Neuronal stem cell (in vitro differentiated cells): ENCODE data around the gene CHD5. TPM values are rescaled to one million over a fixed set of nuclear protein-coding genes. Genes with fewer than 3 reads are reported as not detected.

Source experiments
- DNase-seq: peaks from one replicate; pipeline ENCODE4 v3.0.0-alpha.2; 2013; ENCODE audit warnings: low spot score
- H2AFZ ChIP-seq: one replicate; pipeline ENCODE4 v1.6.1; 2013; ENCODE audit warnings: mild to moderate bottlenecking, low read length, inconsistent platforms
- H2AK5ac ChIP-seq: 2 replicates; pipeline ENCODE4 v1.6.1; 2013; ENCODE audit warnings: low read depth, mild to moderate bottlenecking, inconsistent platforms, low read length, moderate library complexity, mixed read lengths
- H2BK120ac ChIP-seq: 2 replicates; pipeline ENCODE4 v1.6.1; 2013; ENCODE audit warnings: low read depth, mild to moderate bottlenecking, inconsistent platforms, low read length, moderate library complexity, mixed read lengths
- H2BK12ac ChIP-seq: one replicate; pipeline ENCODE4 v1.6.1; 2013; ENCODE audit warnings: low read length, inconsistent platforms
- H2BK15ac ChIP-seq: 2 replicates; pipeline ENCODE4 v1.6.1; 2013; ENCODE audit warnings: mild to moderate bottlenecking, low read length, inconsistent platforms, mixed read lengths
- H2BK5ac ChIP-seq: one replicate; pipeline ENCODE4 v1.6.1; 2013; ENCODE audit warnings: inconsistent platforms, mild to moderate bottlenecking, low read length, moderate library complexity
- H3K14ac ChIP-seq: one replicate; pipeline ENCODE4 v1.6.1; 2013; ENCODE audit warnings: low read length, inconsistent platforms
- H3K18ac ChIP-seq: 2 replicates; pipeline ENCODE4 v1.6.1; 2013; ENCODE audit warnings: low read length, inconsistent platforms
- H3K23ac ChIP-seq: 2 replicates; pipeline ENCODE4 v1.6.1; 2013; ENCODE audit warnings: low read depth, mild to moderate bottlenecking, mixed read lengths, low read length, inconsistent platforms; ENCODE audit not compliant: poor library complexity
- H3K27ac ChIP-seq: replicated peaks from 3 replicates; pipeline ENCODE4 v1.5.1; 2013; ENCODE audit warnings: low read length, inconsistent platforms
- H3K27me3 ChIP-seq, 3 experiments: 2 replicates each; pipeline ENCODE4 v1.6.1; 2013; ENCODE audit warnings: low read length in 3 of 3, mild to moderate bottlenecking in 2 of 3, inconsistent platforms in 1 of 3, low read depth in 1 of 3, mixed read lengths in 1 of 3, moderate library complexity in 1 of 3; ENCODE audit not compliant: control insufficient read depth in 3 of 3, insufficient read depth in 3 of 3
- H3K36me3 ChIP-seq, 2 donors: replicated peaks in 1 of 2; 2 replicates each; pipeline ENCODE4 v1.6.1; 2013; ENCODE audit warnings: low read length in 2 of 2; ENCODE audit not compliant: control insufficient read depth in 2 of 2, insufficient read depth in 2 of 2
- H3K4ac ChIP-seq: 2 replicates; pipeline ENCODE4 v1.6.1; 2013; ENCODE audit warnings: inconsistent platforms, mild to moderate bottlenecking, low read length, moderate library complexity
- H3K4me1 ChIP-seq, 2 donors: 1 replicate in 1 of 2; 2 replicates in 1 of 2; pipeline ENCODE4 v1.6.1; 2013; ENCODE audit warnings: low read length in 2 of 2, low read depth in 1 of 2; ENCODE audit not compliant: control insufficient read depth in 2 of 2, insufficient read depth in 1 of 2
- H3K4me2 ChIP-seq: one replicate; pipeline ENCODE4 v1.6.1; 2013; ENCODE audit warnings: mild to moderate bottlenecking, low read length, inconsistent platforms; ENCODE audit not compliant: insufficient read depth, poor library complexity, severe bottlenecking
- H3K4me3 ChIP-seq, 2 donors: 2 replicates each; pipeline ENCODE4 v1.5.1; 2013; ENCODE audit warnings: low read length in 2 of 2, mild to moderate bottlenecking in 2 of 2, inconsistent platforms in 1 of 2, moderate library complexity in 1 of 2
- H3K79me1 ChIP-seq: one replicate; pipeline ENCODE4 v1.6.1; 2013; ENCODE audit warnings: low read depth, mild to moderate bottlenecking, inconsistent platforms, low read length, moderate library complexity
- H3K9ac ChIP-seq: one replicate; pipeline ENCODE4 v1.6.1; 2013; ENCODE audit warnings: mild to moderate bottlenecking, low read depth, low read length, inconsistent platforms; ENCODE audit not compliant: poor library complexity
- H3K9me3 ChIP-seq, 2 donors: replicated peaks in 1 of 2; 2 replicates each; pipeline versions ENCODE3 to v1.6.1; 2013; ENCODE audit warnings: low read length in 2 of 2, mild to moderate bottlenecking in 2 of 2, inconsistent platforms in 1 of 2, low read depth in 1 of 2, mixed read lengths in 1 of 2, moderate library complexity in 1 of 2; ENCODE audit not compliant: control insufficient read depth in 2 of 2, insufficient read depth in 1 of 2
- H4K8ac ChIP-seq: one replicate; pipeline ENCODE4 v1.6.1; 2013; ENCODE audit warnings: low read depth, mild to moderate bottlenecking, inconsistent platforms, low read length, moderate library complexity
- H4K91ac ChIP-seq: one replicate; pipeline ENCODE4 v1.6.1; 2013; ENCODE audit warnings: low read length, low read depth, mild to moderate bottlenecking, inconsistent platforms; ENCODE audit not compliant: poor library complexity
- WGBS, 2 donors: extraction: QIAGEN DNeasy Blood & Tissue Kit; methylation state at CpG; one replicate each; pipeline ENCODE4 v1.1.7; 2013; ENCODE audit warnings: missing lambda C conversion rate in 2 of 2, mixed read lengths in 1 of 2; ENCODE audit not compliant: insufficient read length in 2 of 2, insufficient replicate concordance in 1 of 2; ENCODE audit errors: extremely low coverage in 2 of 2; 5-methylcytosine and 5-hydroxymethylcytosine counted together
- polyA plus RNA-seq, 2 experiments: library from polyadenylated mRNA; stranded (reverse); fragments of 200-250 nt; gene quantifications; one replicate each; pipeline ENCODE4 v1.2.3, GENCODE V29; 2013

Gene CHD5
- polyA plus RNA-seq (2013, experiment 1 of 2) = 0.14 TPM
- polyA plus RNA-seq (2013, experiment 2 of 2) = 0.22 TPM

- Histone ChIP-seq H2BK12ac (no peak within 1 kb of the TSS), H2AK5ac (peak within 1 kb of the TSS; percentile 34), H3K9me3 (no peaks in the 10 kb centered on the region), H2AFZ (peak within 1 kb of the TSS; percentile 49), H3K14ac (no peak within 1 kb of the TSS), H3K9ac (no peak within 1 kb of the TSS), H3K36me3 (peaks cover under 1 to 12% of the 10 kb centered on the region in 2 donors), H2BK120ac (no peak within 1 kb of the TSS), H3K27me3 (peaks cover 19 to 70% (median 61%) of the 10 kb centered on the region in 3 experiments), H3K4me1 (peaks cover 4 to 8% of the 10 kb centered on the region in 2 donors), H3K4me2 (peak within 1 kb of the TSS; percentile 72), H2BK5ac (no peak within 1 kb of the TSS), H3K27ac (no peak within 1 kb of the TSS), H3K79me1 (no peaks in the 10 kb centered on the region), H3K23ac (peak within 1 kb of the TSS; percentile 69), H3K4me3 (peak within 1 kb of the TSS in 1 of 2 donors; percentile 72), H2BK15ac (no peak within 1 kb of the TSS), H3K4ac (no peak within 1 kb of the TSS), H4K8ac (no peak within 1 kb of the TSS), H3K18ac (peak within 1 kb of the TSS; percentile 25), H4K91ac (no peak within 1 kb of the TSS)
- DNase-seq = peak; percentile 44
- no CpG with 5 or more reads among the region's 57 CpGs for WGBS, 2 donors
Measured at GRCh38 chr1:6180268-6180706, at the start of gene CHD5. Gene CHD5 (minus strand): TSS chr1:6180321. CDS start chr1:6180023, 298 bp downstream.

- Histone ChIP-seq H3K14ac (no peak overlapping the region), H3K9me3 (no peaks in the 10 kb centered on the region), H4K8ac (no peak overlapping the region), H3K79me1 (no peaks in the 10 kb centered on the region), H3K27me3 (no peaks in the 10 kb centered on the region), H3K9ac (no peak overlapping the region), H3K27ac (no peak overlapping the region), H3K4me3 (no peak overlapping the region), H2BK5ac (no peak overlapping the region), H2BK15ac (no peak overlapping the region), H3K4me2 (no peak overlapping the region), H2AK5ac (no peak overlapping the region), H3K23ac (no peak overlapping the region), H3K36me3 (peaks cover 33 to 95% of the 10 kb centered on the region in 2 donors), H3K18ac (no peak overlapping the region), H2BK120ac (no peak overlapping the region), H4K91ac (no peak overlapping the region), H2BK12ac (no peak overlapping the region), H2AFZ (no peak overlapping the region), H3K4ac (no peak overlapping the region), H3K4me1 (no peaks in the 10 kb centered on the region)
- no CpG with 5 or more reads among the region's 8 CpGs for WGBS, 2 donors
- DNase-seq = no peak
Measured at GRCh38 chr1:6225651-6226050, 45.5 kb upstream of the CHD5 start.

- Histone ChIP-seq H3K4me3 (no peak overlapping the region), H3K18ac (no peak overlapping the region), H3K27ac (no peak overlapping the region), H3K14ac (no peak overlapping the region), H3K27me3 (no peaks in the 10 kb centered on the region), H2BK5ac (no peak overlapping the region), H3K9ac (no peak overlapping the region), H3K4ac (no peak overlapping the region), H2BK120ac (no peak overlapping the region), H3K79me1 (no peaks in the 10 kb centered on the region), H2AK5ac (no peak overlapping the region), H3K4me1 (no peaks in the 10 kb centered on the region), H4K91ac (no peak overlapping the region), H2AFZ (no peak overlapping the region), H2BK12ac (no peak overlapping the region), H3K9me3 (no peaks in the 10 kb centered on the region), H3K23ac (no peak overlapping the region), H3K4me2 (no peak overlapping the region), H2BK15ac (no peak overlapping the region), H4K8ac (no peak overlapping the region), H3K36me3 (peaks cover 34 to 95% of the 10 kb centered on the region in 2 donors)
- no peak for DNase-seq
- WGBS, 2 donors = no CpG with 5 or more reads among the region's 15 CpGs
Measured at GRCh38 chr1:6224718-6225117, 44.6 kb upstream of the CHD5 start.

GRCh38 chr1:6223617-6224016 lies 43.5 kb upstream of the CHD5 start:
- Histone ChIP-seq H3K79me1 (no peaks in the 10 kb centered on the region), H3K4me3 (no peak overlapping the region), H3K9me3 (no peaks in the 10 kb centered on the region), H3K4ac (no peak overlapping the region), H3K4me1 (peaks cover 0 to under 1% of the 10 kb centered on the region in 2 donors), H2BK12ac (no peak overlapping the region), H3K18ac (no peak overlapping the region), H4K8ac (no peak overlapping the region), H3K14ac (no peak overlapping the region), H2BK120ac (no peak overlapping the region), H3K27me3 (no peaks in the 10 kb centered on the region), H3K27ac (no peak overlapping the region), H2AFZ (no peak overlapping the region), H3K4me2 (no peak overlapping the region), H3K23ac (no peak overlapping the region), H3K9ac (no peak overlapping the region), H2BK5ac (no peak overlapping the region), H4K91ac (no peak overlapping the region), H2AK5ac (no peak overlapping the region), H3K36me3 (peaks cover 33 to 84% of the 10 kb centered on the region in 2 donors), H2BK15ac (no peak overlapping the region)
- WGBS, 2 donors = no CpG with 5 or more reads among the region's 13 CpGs
- DNase-seq = no peak
